ENCODE results near the gene ITLN2.
"Not testable (repeated sequence)": the region's sequence is repeated elsewhere in the genome, so short reads cannot be mapped to it uniquely, and the experiment has no call there.

ITLN2 gene

GRCh38 chr1:160996178-160996577, 41.6 kb upstream of the ITLN2 start:
- DNase-seq (ENCODE audit: extremely low spot score): no peak
- CTCF ChIA-PET: interaction anchor here (0.9 to 5.6 kb wide), 5 partner anchors 11 to 102 kb away, joined by 3 to 46 read pairs (median 11); partner anchors contain the start of genes ARHGAP30, KLHDC9 and TSTD1
- TF ChIP-seq CTCF (IDR thresholded peaks at IDR 0.05; ENCODE audit: control extremely low read depth, extremely low read depth, low read depth, missing control alignments): no peak
- POLR2A ChIA-PET: no interaction called here

- no peak for TF ChIP-seq CTCF (IDR thresholded peaks at IDR 0.05; ENCODE audit: control extremely low read depth, extremely low read depth, low read depth, missing control alignments)
- ChIA-PET POLR2A (no interaction called here), CTCF (interaction anchor here (0.9 kb wide), 1 partner anchor 158 kb away, joined by 3 read pairs; no protein-coding TSS in a partner anchor)
- no peak for DNase-seq (ENCODE audit: extremely low spot score)
These were observed 39.1 kb upstream of the ITLN2 start for GRCh38 chr1:160993544-160994193.

- CTCF ChIA-PET; DNase-seq (ENCODE audit: extremely low spot score): not testable (repeated sequence)
- POLR2A ChIA-PET: interaction anchor here (0.7 kb wide), 1 partner anchor 317 kb away, joined by 3 read pairs; no protein-coding TSS in a partner anchor
These were observed 37.4 kb upstream of the ITLN2 start for GRCh38 chr1:160992036-160992435.

- CTCF ChIA-PET: interaction anchor here (0.8 to 4.4 kb wide), 10 partner anchors 8 to 307 kb away, joined by 3 to 37 read pairs (median 3); partner anchors contain the start of gene KLHDC9
- DNase-seq (ENCODE audit: extremely low spot score): no peak
- POLR2A ChIA-PET: no interaction called here
- no peak for TF ChIP-seq CTCF (IDR thresholded peaks at IDR 0.05; ENCODE audit: control extremely low read depth, extremely low read depth, low read depth, missing control alignments)
These were observed 32.9 kb upstream of the ITLN2 start for GRCh38 chr1:160987359-160988050.

GRCh38 chr1:160985723-160986122, 31.1 kb upstream of the ITLN2 start:
- POLR2A ChIA-PET: no interaction called here
- CTCF ChIA-PET: interaction anchor here (1.0 kb wide), 1 partner anchor 12 kb away, joined by 3 read pairs; no protein-coding TSS in a partner anchor
- no peak for DNase-seq (ENCODE audit: extremely low spot score)
- TF ChIP-seq CTCF (IDR thresholded peaks at IDR 0.05; ENCODE audit: control extremely low read depth, extremely low read depth, low read depth, missing control alignments): no peak

GRCh38 chr1:160981584-160982411, 27.2 kb upstream of the ITLN2 start:
- POLR2A ChIA-PET: no interaction called here

More at GRCh38 chr1:160981584-160982411, 27.2 kb upstream of the ITLN2 start:
- CTCF ChIA-PET: interaction anchor here (1.0 kb wide), 1 partner anchor 145 kb away, joined by 3 read pairs; no protein-coding TSS in a partner anchor
- TF ChIP-seq CTCF (IDR thresholded peaks at IDR 0.05; ENCODE audit: control extremely low read depth, extremely low read depth, low read depth, missing control alignments): no peak
- DNase-seq (ENCODE audit: extremely low spot score): no peak

Measured in GM10248 (cell line).